Measurements from ENCODE around the gene RNF167.

GRCh38 chr17:4938688-4939545 is 1.2 kb upstream of the RNF167 start:
- TF ChIP-seq CTCF (IDR thresholded peaks at IDR 0.05) (no peak), POLR2A (IDR thresholded peaks at IDR 0.05) (no peak), POLR2AphosphoS5 (IDR thresholded peaks at IDR 0.05) (no peak)

All from gastroesophageal sphincter (tissue), 3 donors.